ENCODE measurements around the gene PEX11G.

GRCh38 chr19:7450243-7451223 lies 38.3 kb downstream of the PEX11G start:
- TF ChIP-seq CTCF (IDR thresholded peaks at IDR 0.05; ENCODE audit: poor library complexity, severe bottlenecking) (no peak), SMC3 (conservative IDR thresholded peaks at IDR 0.05; ENCODE audit: poor library complexity) (no peak), EZH2 (IDR thresholded peaks at IDR 0.05; ENCODE audit: borderline replicate concordance, insufficient read depth, low read length, poor library complexity, severe bottlenecking) (no peak), RAD21 (conservative IDR thresholded peaks at IDR 0.05) (no peak), POLR2AphosphoS5 (IDR thresholded peaks at IDR 0.05) (no peak)
